ENCODE results near the gene PSMC5.

The PSMC5 gene

GRCh38 chr17:63834431-63835166 lies 7.4 kb downstream of the PSMC5 start:
- DNase-seq (ENCODE audit: extremely low read depth, low read depth) = no peak
- peak; percentile 65 for TF ChIP-seq CTCF (IDR thresholded peaks at IDR 0.05; ENCODE audit: low read depth, low read length)

- no peak for TF ChIP-seq CTCF (IDR thresholded peaks at IDR 0.05; ENCODE audit: low read depth, low read length)
- DNase-seq (ENCODE audit: extremely low read depth, low read depth) = no peak
Measured at GRCh38 chr17:63835167-63835720, 8.0 kb downstream of the PSMC5 start.

GRCh38 chr17:63836811-63837210 lies 9.6 kb downstream of the PSMC5 start:
- no peak for TF ChIP-seq CTCF (IDR thresholded peaks at IDR 0.05; ENCODE audit: low read depth, low read length)
- no peak for DNase-seq (ENCODE audit: extremely low read depth, low read depth)

GRCh38 chr17:63837480-63837879 lies 10.2 kb downstream of the PSMC5 start:
- no peak for TF ChIP-seq CTCF (IDR thresholded peaks at IDR 0.05; ENCODE audit: low read depth, low read length)

GRCh38 chr17:63837962-63838600 lies 10.8 kb downstream of the PSMC5 start:
- DNase-seq (ENCODE audit: extremely low read depth, low read depth) = no peak
- no peak for TF ChIP-seq CTCF (IDR thresholded peaks at IDR 0.05; ENCODE audit: low read depth, low read length)

More at GRCh38 chr17:63837480-63837879, 10.2 kb downstream of the PSMC5 start:
- DNase-seq (ENCODE audit: extremely low read depth, low read depth) = no peak

GRCh38 chr17:63838631-63839171 lies 11.5 kb downstream of the PSMC5 start:
- DNase-seq (ENCODE audit: extremely low read depth, low read depth) = peak; percentile 66
- TF ChIP-seq CTCF (IDR thresholded peaks at IDR 0.05; ENCODE audit: low read depth, low read length) = no peak

Data from AG09319 (cell line).